ENCODE data around the gene MEX3D.

MEX3D gene

DNA sequence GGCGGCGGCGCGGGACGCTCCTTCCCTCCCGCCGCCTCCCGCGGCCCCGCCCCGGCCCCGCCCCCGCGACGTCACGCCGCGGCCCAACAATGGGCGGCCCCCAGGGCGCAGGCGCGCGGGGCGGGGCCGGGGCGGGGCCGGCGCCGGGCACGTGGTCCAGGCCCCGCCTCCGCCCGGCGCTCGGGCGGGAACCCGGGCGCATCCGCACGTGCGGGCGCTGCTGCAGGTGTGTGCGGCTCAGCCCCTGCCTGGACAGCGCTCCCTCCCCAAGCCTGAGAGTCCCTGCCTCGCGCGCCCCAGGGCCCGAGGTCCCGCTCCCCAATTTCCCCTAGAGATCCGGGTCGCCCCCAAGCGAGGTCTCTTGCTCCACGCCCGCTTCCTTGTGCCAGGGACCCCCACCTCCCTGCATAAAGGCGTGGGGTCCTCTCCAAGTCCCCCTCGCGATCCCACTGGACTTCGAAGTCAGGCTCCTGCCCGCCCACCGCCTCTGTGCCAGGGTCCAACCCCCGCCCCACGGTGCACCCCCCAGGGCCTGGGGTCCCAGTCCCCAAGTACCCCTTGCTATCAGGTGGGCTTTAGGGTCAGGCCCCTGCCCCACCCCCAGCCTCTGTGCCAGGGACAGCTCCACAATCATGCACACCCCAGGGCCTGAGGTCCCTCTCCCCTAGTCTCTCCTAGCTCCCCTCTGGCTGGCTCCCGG lies at the start of gene MEX3D:
Gene MEX3D (minus strand): TSS at position 6 of the 700 bp plus-strand sequence. CDS start 267 bp downstream, outside the sequence.
- DNase-seq: peak; percentile 63

DNA sequence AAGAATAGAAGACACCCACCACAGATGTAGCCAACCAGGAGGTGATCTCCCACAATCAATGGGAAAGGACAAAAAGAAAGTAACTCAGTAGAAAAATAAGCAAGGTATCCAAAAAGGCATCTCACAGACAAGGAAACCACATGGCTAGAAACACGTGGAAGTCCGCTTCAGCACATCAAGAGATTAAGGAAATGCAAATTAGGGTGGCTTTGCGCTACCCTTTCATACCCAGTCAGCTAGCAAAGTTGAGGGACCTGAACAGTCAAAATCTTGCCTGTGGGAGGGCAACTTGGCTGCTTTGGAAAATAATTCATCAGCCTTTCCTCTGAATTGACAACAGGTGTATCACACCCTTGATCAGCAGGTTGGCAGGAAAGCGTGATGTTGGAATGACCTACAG lies 48.8 kb upstream of the MEX3D start:
- DNase-seq: no peak

DNA sequence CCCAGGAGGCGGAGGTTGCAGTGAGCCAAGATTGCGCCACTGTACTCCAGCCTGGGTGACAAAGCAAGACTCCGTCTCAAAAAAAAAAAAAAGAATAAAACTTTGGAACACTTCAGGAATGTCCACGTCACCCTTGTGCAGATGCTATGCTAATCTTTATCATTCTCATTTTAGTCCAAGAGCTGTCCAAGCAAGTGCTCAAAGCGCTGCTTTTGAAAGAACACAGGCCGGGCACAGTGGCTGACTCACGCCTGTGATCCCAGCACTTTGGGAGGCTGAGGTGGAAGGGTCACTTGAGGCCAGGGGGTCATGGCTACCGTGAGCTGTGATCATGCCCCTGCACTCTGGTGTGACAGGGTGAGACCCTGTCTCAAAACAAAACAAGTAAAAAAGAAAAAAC lies 48.3 kb upstream of the MEX3D start:
- DNase-seq: no peak

DNA sequence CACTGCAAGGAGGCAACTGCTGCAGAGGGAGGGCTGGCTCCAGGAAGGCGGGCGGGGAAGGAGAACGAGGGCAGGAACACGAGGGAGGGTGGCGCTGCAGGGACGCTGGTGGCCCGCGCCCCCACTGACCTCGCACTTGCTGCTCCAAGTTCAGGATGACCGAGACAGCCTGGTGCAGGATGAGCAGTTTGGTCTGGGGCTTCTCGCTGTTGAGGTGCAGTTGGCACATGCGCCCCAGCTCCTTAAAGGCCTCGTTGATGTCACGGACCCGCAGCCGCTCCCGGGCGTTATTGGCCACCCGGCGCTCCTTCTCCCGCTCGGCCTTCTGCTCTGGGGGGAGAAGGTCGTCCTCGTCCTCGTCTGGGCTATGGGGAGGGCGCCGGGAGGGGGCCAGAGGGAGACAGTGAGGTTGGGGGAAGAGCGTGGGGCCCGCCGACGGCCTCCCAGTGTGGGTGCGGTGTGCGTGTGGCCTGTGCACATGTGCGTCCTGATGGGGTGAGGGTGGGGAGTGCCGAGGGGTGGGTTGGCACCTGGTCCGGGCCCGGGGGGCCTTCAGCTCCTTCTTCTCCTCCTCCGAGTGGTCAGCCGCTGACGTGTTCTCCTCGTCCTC lies 47.1 kb upstream of the MEX3D start:
- no peak for DNase-seq

DNA sequence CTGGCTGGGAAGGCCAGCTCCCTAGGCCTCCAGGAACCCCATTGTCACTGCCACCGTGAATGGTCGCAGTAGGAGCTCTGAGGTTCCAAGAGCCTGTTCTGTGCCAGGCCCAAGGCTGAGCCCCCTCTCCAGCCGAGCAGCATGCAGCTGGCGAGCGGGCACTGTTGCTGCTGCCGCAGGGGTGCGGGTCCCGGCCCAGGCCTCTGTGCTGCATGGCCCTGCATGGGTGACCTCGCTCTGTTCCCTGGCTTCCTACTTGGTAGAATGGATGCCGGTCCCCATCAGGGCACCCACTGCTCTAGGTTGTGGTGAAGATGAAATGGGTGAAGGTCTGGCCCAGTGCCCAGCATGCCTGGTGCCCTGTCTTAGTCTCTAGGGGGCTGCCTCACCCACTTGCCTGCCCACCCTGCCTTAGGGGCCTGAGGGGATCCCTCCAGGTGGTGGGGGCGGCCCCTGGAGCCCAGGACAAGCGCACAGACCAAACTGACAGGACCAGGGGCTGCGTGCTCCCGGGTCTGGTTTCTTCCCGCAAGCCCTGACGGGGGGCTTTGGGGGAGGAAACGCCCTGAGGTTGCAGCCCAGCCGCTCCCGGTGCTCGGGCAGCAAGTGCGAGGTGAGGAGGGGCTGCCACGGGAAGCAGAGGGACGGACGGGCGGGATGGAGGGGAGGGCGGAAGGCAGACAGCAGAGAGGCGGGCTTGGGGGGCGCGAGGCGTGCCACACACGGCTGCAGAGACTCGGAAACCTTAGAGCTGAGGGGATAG lies 45.9 kb upstream of the MEX3D start:
- DNase-seq: no peak

DNA sequence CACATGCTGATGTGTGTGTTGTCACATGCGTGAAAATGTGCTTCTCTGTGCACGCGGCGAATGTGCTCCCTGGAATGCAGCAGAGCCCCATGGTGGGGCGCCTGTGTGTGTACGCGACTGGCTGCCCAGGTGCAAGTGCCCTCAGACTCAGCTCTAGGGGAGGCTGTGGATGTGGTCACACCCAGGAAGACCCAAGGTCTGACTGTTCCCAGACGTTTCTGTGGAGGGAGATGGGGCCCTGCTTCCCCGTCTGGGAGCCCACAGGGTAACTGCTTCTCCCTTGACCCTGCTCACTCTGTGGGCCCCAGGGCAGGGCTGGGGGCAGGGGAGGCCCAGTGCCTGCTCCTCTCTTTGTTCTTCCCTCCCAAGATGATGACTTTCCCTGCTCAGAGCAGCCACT lies 45.0 kb upstream of the MEX3D start:
- DNase-seq: no peak

DNA sequence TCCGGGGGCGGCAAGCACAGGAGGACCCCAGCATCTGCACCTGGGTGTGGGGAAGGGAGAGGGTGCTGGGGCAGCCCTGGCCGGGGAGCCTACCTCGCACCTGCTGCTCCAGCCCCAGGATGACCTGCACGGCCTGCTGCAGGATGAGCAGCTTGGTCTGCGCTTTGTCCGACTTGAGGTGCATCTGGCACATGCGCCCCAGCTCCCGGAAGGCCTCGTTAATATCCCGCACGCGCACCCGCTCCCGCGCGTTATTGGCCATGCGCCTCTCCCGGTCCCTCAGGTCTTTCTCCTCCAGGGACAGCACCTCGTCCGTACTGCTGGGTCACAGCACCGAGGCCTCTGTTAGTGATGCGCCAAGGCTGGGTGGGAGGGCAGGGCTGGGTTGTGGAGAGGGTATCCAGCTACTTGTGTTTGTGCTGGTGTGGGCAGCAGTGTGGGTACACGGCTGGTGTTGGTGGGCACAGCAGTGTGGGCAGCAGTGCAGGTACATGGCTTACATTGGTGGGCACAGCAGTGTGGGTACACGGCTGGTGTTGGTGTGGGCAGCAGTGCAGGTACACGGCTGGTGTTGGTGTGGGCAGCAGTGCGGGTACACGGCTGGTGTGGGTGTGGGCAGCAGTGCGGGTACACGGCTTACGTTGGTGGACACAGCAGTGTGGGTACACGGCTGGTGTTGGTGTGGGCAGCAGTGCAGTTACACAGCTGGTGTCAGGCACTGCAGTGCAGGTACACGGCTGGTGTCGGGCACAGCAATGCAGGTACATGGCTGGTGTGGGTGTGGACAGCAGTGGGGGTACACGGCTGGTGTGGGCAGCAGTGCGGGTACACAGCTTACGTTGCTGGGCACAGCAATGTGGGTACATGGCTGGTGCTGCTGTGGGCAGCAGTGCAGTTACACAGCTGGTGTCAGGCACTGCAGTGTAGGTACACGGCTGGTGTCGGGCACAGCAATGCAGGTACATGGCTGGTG lies 44.3 kb upstream of the MEX3D start:
- no peak for DNase-seq

DNA sequence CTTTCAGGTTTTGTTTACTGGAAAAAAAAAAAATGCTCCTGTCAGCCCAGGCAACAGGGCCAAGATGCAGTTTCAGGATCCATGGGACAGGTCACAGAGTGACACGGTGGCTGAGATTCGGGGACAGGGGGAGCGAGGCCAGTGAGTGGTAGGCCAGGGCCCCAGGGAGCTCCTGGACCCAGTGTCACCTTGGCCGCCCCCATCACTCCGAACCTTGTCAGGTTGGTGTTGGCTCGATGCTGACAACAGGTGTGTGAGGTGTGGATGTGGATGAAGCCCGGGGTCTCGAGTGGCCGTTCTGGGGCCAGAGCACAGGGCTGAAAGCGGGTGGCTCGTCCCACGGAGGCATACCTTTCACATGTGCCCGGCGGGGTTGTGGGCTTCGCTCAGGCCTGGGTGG lies 43.2 kb upstream of the MEX3D start:
- no peak for DNase-seq

DNA sequence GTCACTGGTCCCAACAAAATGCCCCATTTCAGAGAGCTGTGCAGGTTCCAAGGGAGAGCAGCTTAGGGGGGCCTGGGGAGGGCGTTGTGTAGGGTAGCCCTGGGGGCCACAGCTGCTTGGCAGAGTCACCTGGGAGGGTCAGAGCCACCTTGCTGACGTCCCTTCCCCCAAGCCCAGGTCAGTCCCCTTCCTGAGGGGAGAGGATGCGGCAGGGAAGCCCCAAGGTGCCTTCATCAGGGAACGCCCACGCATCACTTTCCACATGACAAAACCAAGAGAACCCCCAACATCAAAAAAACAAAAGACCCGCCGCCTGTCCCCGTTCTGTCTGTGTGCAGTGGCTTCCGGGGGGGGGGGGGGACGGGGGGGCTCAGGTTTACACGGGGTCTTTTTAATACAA lies 42.5 kb upstream of the MEX3D start:
- no peak for DNase-seq

DNA sequence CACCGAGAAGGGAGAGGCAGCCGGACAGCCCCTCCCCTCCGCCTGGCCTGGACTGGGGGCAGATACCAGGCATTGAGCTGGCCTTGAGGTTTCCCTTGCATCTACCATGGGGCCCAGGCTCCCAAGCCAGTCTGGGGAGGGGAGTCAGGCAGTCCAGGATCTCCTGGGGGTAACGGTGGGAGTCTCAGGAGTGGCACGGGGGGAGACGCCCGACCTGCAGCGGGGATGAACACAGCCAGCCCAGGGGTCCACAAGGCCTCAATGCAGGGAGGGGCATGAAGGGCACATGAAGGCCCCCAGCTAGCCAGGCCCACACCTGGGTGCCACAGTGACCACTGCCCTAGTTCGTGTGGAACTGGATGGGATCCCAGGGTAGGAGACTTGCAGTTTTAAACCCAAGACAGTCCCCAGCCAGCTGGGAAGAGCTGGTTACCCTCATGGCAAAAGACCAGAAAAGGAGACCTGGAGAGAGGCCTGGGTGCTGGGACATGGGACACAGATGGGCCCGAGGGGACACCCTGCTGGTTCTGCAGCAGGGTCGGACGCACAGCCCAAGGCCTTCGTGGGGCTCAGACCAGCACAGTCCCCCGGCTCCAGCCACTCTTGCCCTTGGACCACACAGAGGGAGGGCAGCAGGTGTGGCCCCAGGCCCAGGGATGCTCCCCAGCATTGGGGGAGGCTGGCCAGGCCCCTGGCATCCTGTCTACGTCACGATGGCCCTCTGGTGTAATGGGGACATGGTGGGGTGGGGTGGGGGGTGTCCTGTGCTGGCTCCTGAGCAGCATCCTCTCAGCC lies 41.8 kb upstream of the MEX3D start:
- no peak for DNase-seq

DNA sequence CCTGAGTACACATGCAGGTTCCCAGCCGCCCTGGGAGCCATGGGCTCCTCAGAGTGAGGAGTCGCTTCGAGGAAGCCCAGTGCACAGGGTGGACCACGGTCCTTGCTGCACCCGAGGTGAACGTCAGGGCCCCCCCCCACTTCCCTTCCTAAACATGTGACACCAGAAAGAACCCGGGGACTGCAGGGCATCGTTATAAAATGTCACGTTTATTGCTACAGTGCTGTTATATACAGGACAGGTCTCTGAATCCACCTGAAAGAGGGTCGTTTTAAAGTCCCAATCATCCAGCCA lies 40.9 kb upstream of the MEX3D start:
- DNase-seq: no peak

DNA sequence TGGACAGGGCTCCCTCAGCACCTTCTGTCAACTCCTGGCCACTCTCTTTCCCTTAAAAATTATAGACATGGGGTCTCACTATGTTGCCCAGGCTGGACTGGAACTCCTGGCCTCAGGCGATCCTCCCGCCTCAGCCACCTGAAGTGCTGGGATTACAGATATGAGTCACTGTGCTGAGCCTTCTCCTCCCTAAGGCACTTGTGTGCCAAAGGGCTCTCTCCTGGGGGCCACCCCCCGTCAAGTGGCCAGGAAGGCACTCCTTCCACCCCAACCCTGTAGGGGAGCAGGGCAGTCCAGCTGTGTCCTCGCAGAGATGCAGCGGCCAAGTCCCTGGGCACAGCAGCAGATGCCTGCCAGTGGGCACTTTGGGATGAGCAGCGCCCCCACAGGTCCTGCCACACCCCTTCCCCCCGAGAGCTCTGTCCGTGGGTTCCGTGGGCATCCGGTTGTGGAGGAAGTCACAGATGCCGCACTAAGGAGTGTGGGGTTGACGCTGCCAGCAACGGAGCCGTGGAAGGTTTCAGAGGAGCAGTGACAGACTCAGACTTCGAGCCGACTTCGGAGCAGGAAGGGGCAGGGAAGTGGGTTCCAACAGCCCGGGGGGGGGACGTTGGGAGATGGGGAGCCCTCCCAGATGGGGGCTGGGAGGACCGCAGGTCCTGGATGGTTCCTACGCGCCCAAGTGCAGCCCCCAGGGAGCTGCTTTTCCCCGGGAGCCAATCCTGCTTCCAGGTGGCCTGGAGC lies 40.4 kb upstream of the MEX3D start:
- DNase-seq: peak; percentile 15

DNA sequence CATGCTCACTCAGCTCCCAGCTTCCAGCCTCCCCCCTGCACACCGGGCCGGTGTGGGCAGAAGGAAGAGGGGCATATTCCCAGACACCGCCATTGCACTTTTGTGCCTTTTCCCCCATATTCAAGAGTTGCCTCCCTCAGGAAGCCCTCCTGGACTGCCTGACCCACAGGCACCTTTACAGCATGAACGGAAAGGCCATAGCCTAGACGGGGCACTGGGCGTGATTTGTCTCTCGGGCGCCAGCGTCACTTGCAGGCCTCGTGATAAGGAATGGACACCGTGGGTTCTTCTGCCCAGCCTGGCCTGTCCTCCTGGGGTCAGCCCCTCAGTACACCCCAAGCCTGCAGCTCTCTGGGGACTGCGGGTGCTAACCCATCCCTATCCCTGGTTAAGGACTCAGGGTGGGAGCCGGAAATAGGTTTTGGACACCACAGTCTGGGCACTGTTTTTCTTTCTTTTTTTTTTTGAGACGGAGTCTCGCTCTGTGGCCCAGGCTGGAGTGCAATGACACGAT lies 38.1 kb upstream of the MEX3D start:
- no peak for DNase-seq

DNA sequence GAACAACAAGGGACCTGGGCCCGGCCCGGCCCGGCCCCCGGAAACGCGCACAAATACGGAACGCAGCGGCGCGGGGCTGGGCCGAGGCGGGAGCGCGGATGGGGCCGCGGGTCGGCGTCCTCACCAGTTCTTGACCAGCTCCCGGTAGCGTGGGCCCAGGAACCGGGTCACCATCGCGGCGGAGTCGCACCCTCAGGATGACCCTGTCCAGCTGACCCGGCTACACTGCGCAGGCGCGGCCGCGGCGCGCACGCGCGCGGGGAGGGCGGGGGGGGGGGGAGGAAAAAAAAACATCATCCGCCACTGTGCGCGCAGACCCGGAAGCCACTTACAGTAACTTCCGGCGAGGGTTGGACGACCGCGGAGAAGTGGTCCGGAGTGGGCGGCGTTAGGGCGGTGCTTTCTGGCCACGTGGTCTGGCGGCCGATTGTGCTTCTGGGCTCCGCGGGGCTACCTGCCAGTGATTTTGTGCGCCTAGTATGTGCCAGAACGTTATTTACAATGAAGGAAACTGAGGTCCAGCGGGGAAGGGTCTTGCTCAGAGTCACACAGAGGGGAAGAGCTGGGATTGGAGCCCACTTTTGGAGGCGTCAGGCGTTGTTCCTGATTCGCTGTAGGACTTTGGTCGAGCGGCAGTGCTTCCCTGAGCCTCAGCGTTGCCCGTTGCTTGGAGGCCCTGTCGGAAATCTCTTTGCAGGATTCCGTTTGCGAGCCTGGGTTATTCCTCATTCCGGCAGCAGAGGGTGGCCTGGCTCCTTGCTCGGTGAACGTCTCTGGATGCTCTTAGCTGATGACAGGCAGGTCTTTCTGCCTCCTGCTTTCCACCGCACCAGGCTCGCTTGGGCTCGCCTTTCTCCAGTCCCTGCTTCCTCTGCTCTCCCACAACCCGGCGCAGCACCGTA lies 37.4 kb upstream of the MEX3D start, which contains the start of gene UQCR11:
Gene UQCR11 (minus strand): TSS at position 227 of the 902 bp plus-strand sequence. CDS start 53 bp downstream, at position 174.
- DNase-seq: peak; percentile 94

DNA sequence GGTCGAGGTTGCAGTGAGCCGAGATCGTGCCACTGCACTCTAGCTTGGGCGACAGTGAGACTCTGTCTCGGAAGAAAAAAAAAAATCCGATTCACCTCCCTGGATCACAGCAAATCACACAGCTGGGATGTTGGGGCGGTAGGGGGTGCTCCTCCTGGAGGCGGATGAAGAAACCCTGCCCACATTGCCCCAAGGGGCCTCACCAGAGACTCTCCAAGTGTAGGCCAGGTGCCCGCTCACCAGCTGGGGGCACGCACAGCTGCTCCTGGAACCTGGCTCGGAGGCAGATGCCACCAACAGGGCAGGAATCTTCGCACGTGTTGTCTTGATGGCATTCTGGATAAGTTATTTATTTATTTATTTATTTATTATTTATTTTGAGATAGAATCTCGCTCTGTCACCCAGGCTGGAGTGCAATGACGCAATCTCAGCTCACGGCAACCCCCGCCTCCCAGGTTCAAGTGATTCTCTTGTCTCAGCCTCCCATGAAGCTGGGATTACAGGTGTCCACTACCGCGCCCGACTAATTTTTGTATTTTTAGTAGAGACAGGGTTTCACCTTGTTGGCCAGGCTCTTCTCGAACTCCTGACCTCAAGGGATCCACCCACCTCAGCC lies 34.1 kb upstream of the MEX3D start:
- DNase-seq: no peak

DNA sequence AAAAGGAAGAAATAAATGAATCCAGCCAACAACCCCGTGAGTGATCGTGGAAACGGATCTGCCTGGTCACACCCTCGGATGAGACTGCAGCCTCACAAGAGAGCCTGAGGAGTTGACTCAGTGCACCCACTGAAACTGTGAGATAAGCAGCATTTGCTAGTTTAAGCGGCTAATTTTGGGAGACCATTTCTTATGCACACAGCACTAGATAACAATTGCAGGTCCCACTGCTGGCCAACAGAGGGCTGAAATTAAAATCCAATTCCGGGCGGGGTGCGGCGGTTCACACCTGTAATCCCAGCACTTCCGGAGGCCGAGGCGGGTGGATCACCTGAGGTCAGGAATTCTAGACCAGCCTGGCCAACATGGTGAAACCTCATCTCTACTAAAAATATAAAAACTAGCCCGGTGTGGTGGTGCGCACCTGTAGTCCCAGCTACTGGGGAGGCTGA lies 33.5 kb upstream of the MEX3D start:
- no peak for DNase-seq

DNA sequence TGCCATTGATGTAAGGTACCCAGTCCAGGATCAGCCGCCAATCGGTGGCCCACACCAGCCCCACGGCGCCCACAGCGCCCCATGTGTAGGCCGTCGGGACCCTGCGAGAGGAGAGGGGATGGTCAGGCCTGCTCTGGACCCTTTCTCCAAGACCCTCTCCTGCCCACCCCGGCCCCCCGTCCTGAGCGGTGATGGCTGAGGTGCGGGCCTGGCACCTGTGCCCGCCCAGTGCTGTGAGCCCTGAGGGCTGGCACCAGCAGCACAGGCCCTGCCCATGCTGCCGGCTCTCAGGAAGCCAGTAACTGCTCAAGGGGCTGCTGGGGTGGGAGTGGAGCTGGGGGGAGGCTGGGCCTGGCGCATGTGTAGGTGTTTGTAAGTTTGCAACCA lies 31.3 kb upstream of the MEX3D start:
- DNase-seq: no peak

DNA sequence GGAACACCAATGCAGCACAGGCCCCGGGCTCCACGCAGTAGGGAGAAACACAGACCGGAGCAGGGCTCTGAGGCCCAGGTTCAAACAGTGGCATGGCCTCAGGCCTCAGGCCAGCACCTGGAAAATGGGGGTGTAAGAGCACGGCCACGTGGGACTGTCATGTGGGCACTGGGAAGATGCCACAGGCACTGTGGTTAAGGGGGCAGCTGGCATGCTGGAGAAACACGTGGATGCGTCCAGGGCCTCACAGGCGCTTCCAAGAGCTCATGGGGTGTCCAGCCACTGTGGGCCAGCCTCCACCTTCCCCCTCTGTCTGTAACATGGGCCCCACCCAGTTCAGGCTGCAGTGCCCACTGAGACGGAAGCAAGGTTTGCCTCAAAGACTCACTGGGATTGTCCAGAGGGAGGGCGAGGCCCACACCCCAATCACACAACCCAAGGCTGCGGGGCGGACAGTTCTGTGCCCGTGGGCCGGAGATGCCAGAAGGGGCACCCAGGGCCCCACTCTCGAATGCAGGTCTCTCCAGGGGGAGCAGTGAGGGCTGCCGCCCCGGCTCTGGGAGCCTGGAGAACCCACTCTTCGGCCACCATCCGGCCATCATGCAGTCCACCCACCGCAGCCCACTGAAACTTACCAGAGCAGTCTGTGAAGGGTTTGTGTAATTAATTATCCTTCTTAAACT lies 30.8 kb upstream of the MEX3D start:
- DNase-seq: no peak

DNA sequence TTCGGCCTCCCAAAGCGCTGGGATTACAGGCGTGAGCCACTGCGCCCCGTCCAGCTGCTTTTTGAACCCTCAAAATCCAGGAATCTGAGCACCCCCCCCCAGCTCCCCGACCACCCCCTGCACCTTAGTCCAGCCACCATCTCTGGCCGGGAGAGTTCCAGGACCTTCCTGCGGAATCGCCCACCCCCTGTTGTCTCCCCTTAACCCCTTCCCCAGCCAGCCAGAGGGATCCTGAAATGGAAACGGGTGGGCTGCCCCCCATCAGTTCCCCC lies 25.3 kb upstream of the MEX3D start:
- DNase-seq: no peak

All from stimulated activated naive CD4-positive, alpha-beta T cell treated with Interleukin-2 at 50 U/mL for 16 hours (primary cell).